NB4 (cell line): Measurements from ENCODE around the gene APH1B.
A peak's percentile ranks its signal among the peaks of the same experiment; 100 is the strongest.

Source experiments
- DNase-seq: peaks from one replicate; pipeline ENCODE4 v3.0.0; 2010; ENCODE audit warnings: low read depth
- H3K4me3 ChIP-seq: one replicate; pipeline ENCODE4 v1.5.1; 2011; ENCODE audit warnings: mild to moderate bottlenecking, low read depth, low read length, moderate library complexity
- CTCF ChIP-seq: IDR thresholded peaks from one replicate; pipeline ENCODE4 v1.5.1; 2012; ENCODE audit warnings: low read depth, low read length
- MYC ChIP-seq: IDR thresholded peaks from 2 replicates; pipeline ENCODE4 v1.6.1; 2011; ENCODE audit warnings: low read depth, low read length
- POLR2A ChIP-seq: IDR thresholded peaks from 2 replicates; pipeline ENCODE4 v1.6.1; 2011; ENCODE audit warnings: mild to moderate bottlenecking; ENCODE audit not compliant: insufficient read length; ENCODE audit errors: extremely low read depth
- TF ChIP-seq, protein P1 (sequence below): IDR thresholded peaks from 2 replicates; pipeline ENCODE4 v1.6.1; 2011; ENCODE audit warnings: low read depth, low read length

APH1B gene

DNA sequence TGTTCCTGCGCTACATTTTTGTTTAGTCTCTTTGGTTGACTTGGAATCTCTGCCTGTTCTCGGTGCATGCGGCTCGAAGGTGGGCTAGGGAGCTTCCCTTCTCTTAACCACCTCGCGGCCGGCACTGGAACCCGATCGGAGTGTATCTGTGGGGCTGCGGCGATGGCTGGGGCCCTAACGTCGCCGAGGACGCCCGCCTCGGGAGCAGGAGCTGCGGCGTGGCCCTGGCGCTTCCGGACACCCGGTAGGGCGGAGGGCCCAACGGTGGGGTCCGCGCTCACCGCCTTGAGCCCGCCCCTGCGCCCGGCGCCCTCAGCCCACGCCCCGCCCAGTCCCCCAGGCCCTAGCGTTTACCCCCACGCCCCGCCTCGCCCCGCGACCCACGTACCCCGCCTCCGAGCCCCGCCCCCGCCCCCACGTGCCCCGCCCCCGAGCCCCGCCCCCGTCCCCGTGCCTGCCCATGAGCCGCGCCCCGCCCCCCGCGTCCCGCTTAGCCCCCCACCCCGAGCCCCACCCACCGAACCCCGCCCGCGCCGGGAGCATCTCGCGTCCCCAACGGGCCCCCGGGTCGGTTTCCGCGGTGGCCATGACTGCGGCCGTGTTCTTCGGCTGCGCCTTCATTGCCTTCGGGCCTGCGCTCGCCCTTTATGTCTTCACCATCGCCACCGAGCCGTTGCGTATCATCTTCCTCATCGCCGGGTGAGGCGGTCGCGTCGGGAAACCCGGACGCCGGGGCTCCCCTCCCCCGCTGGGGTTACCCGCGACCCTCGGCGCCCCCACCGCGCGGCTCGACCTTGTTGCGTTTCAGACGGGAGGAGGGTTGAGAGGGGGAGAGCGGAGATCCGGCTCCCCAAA lies at the start of gene APH1B:
Gene APH1B (plus strand): TSS at position 568 of the 855 bp plus-strand sequence. CDS start 19 bp downstream, at position 587.
- peak; percentile 91 for DNase-seq
- TF ChIP-seq, protein P1, sequence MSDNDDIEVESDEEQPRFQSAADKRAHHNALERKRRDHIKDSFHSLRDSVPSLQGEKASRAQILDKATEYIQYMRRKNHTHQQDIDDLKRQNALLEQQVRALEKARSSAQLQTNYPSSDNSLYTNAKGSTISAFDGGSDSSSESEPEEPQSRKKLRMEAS = peak; percentile 42
- no peak for TF ChIP-seq CTCF
- peak; percentile 46; the same call in 1 of the 2 replicates for TF ChIP-seq MYC
- TF ChIP-seq POLR2A = peak; percentile 74
- peak within 1 kb of the TSS; percentile 76 for H3K4me3 ChIP-seq

DNA sequence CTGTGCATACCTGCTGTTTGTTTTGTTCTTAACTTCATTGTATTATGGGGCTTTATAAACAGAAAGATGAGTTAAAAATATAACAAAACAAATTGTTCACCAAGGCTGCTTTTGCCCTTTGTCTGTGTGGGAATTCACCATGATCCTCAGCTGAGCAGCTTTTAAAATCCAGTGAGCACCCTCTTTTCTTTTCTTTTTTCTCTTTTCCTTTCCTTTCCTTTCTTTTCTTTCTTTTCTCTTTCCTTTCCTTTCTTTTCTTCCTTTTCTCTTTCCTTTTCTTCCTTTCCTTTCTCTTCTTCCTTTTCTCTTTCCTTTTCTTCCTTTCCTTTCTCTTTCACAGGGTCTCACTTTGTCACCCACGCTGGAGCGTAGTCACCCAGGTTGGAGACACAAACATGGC lies 49.7 kb upstream of the APH1B start:
- no peak for DNase-seq
- no peak for TF ChIP-seq CTCF
- TF ChIP-seq, protein P1 = no peak
- TF ChIP-seq MYC = no peak
- no peak for TF ChIP-seq POLR2A
- H3K4me3 ChIP-seq = no peak overlapping the region

GRCh38 chr15:63231206-63231605 lies 46.2 kb upstream of the APH1B start:
- no peak for DNase-seq
- TF ChIP-seq, protein P1 = no peak
- TF ChIP-seq POLR2A (no peak), CTCF (no peak), MYC (no peak)
- H3K4me3 ChIP-seq = no peak overlapping the region

DNA sequence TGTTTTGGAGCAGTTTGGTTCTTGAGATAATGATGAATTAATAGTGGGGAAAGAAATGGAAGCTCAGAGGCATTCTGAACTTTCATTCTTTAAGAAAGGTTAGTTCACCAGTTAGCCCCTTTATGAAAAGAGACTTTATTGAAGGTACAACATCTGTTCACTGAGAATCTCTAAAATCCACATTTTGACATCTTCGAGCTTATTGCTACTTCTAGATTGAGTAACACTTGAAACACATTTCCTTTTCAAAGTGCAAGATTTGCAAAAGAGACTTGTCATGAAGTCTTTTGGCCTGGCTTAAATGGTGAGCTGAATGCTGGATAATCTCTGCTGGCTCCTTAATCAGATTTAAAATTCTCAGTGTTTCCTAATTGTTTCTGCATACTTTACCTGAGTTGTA lies 45.7 kb upstream of the APH1B start:
- H3K4me3 ChIP-seq = no peak overlapping the region
- TF ChIP-seq, protein P1 = no peak
- TF ChIP-seq CTCF (no peak), MYC (no peak), POLR2A (no peak)
- peak; percentile 32 for DNase-seq

DNA sequence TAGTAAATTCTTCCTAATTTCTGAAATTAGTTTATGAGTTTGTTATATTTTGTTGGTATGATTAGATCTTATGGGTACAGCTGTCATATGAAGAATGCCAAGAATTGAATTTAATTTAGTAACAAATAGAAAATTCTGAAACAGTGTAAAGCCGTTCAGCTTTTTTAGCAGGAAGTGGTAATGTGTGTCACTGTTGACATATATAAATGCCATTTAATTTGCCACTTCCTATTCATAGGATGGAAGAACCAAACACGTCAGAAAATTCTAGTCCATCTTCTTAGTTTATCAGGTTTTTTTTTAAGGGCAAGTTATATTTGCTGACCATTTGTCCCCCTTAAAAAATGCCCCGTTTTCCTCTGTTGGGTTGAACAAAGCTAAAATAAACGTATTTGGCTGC lies 45.0 kb upstream of the APH1B start:
- TF ChIP-seq, protein P1 = no peak
- TF ChIP-seq MYC (no peak), CTCF (no peak), POLR2A (no peak)
- peak; percentile 37 for DNase-seq
- no peak overlapping the region for H3K4me3 ChIP-seq

- H3K4me3 ChIP-seq = no peak overlapping the region
- TF ChIP-seq, protein P1 = no peak
- no peak for TF ChIP-seq MYC
- no peak for TF ChIP-seq POLR2A
- no peak for TF ChIP-seq CTCF
- DNase-seq = peak; percentile 37
Observed at GRCh38 chr15:63232943-63233342, 44.5 kb upstream of the APH1B start.
